Smooth muscle cell (in vitro differentiated cells): ENCODE data around the gene EFNB2. TPM values are rescaled to one million over a fixed set of nuclear protein-coding genes. Genes with fewer than 3 reads are reported as not detected.

Experiments used
- DNase-seq: peaks from one replicate; lab custom pipeline; 2025; ENCODE audit not compliant: unreplicated experiment; lab: John Stamatoyannopoulos, UW
- H2AFZ ChIP-seq: fragments of 200-600 bp; sonication (generic); 2 replicates; pipeline ENCODE4 v1.6.0; 2016; ENCODE audit warnings: antibody characterized with exemption, low read depth, mild to moderate bottlenecking
- H3F3A ChIP-seq: fragments of 200-600 bp; sonication (generic); 2 replicates; pipeline ENCODE4 v1.6.0; 2017; ENCODE audit warnings: antibody characterized with exemption, low read depth
- H3K27ac ChIP-seq: fragments of 200-600 bp; sonication (generic); 2 replicates; pipeline ENCODE4 v1.5.1; 2016; ENCODE audit warnings: low read depth, mild to moderate bottlenecking
- H3K27me3 ChIP-seq: fragments of 200-600 bp; sonication (generic); 2 replicates; pipeline ENCODE4 v1.6.1; 2016; ENCODE audit warnings: low read depth, mild to moderate bottlenecking
- H3K36me3 ChIP-seq: fragments of 200-600 bp; sonication (generic); 2 replicates; pipeline ENCODE4 v1.5.1; 2016; ENCODE audit warnings: low read depth
- H3K4me1 ChIP-seq: fragments of 200-600 bp; sonication (generic); 2 replicates; pipeline ENCODE4 v1.5.1; 2016; ENCODE audit warnings: low read depth
- H3K4me2 ChIP-seq: fragments of 200-600 bp; sonication (generic); 2 replicates; pipeline ENCODE4 v1.6.0; 2016; ENCODE audit warnings: mild to moderate bottlenecking
- H3K4me3 ChIP-seq: fragments of 200-600 bp; sonication (generic); 2 replicates; pipeline ENCODE4 v1.5.1; 2016; ENCODE audit warnings: mild to moderate bottlenecking
- H3K79me2 ChIP-seq: fragments of 200-600 bp; sonication (generic); 2 replicates; pipeline ENCODE4 v1.6.0; 2016; ENCODE audit warnings: low read depth, mild to moderate bottlenecking
- H3K9ac ChIP-seq: fragments of 200-600 bp; sonication (generic); 2 replicates; pipeline ENCODE4 v1.6.0; 2016; ENCODE audit warnings: low read depth
- H3K9me3 ChIP-seq: fragments of 200-600 bp; sonication (generic); replicated peaks from 2 replicates; pipeline ENCODE4 v1.5.1; 2016; ENCODE audit warnings: low read depth
- H4K20me1 ChIP-seq: fragments of 200-600 bp; sonication (generic); 2 replicates; pipeline ENCODE4 v1.6.0; 2016; ENCODE audit warnings: low read depth
- WGBS: methylation state at CpG from one replicate; pipeline ENCODE4 v1.1.7; 2016; ENCODE audit warnings: low lambda C conversion rate; 5-methylcytosine and 5-hydroxymethylcytosine counted together
- polyA plus RNA-seq: library from polyadenylated mRNA; unstranded; fragments of >200 nt; fragmentation: Nextera tagmentation; extraction: Ambion mirVana; gene quantifications from 2 replicates; pipeline ENCODE4 v1.2.1, GENCODE V29; 2016
- total RNA-seq: library from RNA; depleted of rRNA; stranded (reverse); fragments of >200 nt; gene quantifications from 2 replicates; pipeline ENCODE4 v1.2.3, GENCODE V29; 2014
- TF ChIP-seq, protein P1 (sequence below): fragments of 200-600 bp; sonication (generic); IDR thresholded peaks from 2 replicates; pipeline ENCODE4 v1.5.1; 2017; ENCODE audit warnings: borderline replicate concordance, mild to moderate bottlenecking, antibody characterized with exemption; ENCODE audit not compliant: insufficient read depth, poor library complexity, severe bottlenecking

Gene EFNB2
- total and polyA plus RNA-seq, 2 experiments from 2014 or later, result 15.5 to 42.0 TPM

DNA sequence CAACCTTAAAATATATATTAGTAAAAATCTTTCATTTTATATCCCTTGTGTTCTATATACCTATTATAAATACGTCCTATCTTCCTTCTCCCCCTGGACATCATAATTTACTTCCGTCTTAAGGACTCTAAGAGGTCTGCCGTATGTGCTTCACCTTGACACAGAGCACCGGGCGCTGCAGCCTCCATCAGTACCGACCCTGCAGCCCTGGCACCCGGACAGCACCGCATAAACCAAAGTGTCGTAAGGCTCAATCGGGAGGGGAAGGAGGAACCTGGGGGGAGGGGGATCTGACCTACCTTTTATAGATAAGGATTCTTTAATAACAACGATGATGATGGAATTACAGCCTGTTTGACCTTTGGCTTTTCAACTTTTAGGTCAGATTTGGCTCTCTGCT, 44.0 kb downstream of the EFNB2 start:
- H3K9me3 ChIP-seq, result no peaks in the 10 kb centered on the region
- no peak overlapping the region for H2AFZ ChIP-seq
- H3K36me3 ChIP-seq, result peaks cover 7% of the 10 kb centered on the region
- H3K4me3 ChIP-seq, result no peak overlapping the region
- no peak overlapping the region for H3K27ac ChIP-seq
- no peaks in the 10 kb centered on the region for H4K20me1 ChIP-seq
- TF ChIP-seq, protein P1, sequence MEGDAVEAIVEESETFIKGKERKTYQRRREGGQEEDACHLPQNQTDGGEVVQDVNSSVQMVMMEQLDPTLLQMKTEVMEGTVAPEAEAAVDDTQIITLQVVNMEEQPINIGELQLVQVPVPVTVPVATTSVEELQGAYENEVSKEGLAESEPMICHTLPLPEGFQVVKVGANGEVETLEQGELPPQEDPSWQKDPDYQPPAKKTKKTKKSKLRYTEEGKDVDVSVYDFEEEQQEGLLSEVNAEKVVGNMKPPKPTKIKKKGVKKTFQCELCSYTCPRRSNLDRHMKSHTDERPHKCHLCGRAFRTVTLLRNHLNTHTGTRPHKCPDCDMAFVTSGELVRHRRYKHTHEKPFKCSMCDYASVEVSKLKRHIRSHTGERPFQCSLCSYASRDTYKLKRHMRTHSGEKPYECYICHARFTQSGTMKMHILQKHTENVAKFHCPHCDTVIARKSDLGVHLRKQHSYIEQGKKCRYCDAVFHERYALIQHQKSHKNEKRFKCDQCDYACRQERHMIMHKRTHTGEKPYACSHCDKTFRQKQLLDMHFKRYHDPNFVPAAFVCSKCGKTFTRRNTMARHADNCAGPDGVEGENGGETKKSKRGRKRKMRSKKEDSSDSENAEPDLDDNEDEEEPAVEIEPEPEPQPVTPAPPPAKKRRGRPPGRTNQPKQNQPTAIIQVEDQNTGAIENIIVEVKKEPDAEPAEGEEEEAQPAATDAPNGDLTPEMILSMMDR, result no peak
- no peak overlapping the region for H3K9ac ChIP-seq
- no peaks in the 10 kb centered on the region for H3K27me3 ChIP-seq
- H3F3A ChIP-seq, result no peaks in the 10 kb centered on the region
- no peaks in the 10 kb centered on the region for H3K4me1 ChIP-seq
- H3K4me2 ChIP-seq, result no peak overlapping the region
- DNase-seq, result no peak
- WGBS, result 94% methylated on average over 11 of the region's 11 CpGs
- peaks cover 9% of the 10 kb centered on the region for H3K79me2 ChIP-seq

- H4K20me1 ChIP-seq, result no peaks in the 10 kb centered on the region
- H3K27ac ChIP-seq, result no peak overlapping the region
- H3K27me3 ChIP-seq, result no peaks in the 10 kb centered on the region
- H3K9me3 ChIP-seq, result no peaks in the 10 kb centered on the region
- no peak for DNase-seq
- no peak overlapping the region for H3K9ac ChIP-seq
- H3K4me2 ChIP-seq, result no peak overlapping the region
- TF ChIP-seq, protein P1, result no peak
- no peaks in the 10 kb centered on the region for H3K4me1 ChIP-seq
- no peak overlapping the region for H2AFZ ChIP-seq
- H3F3A ChIP-seq, result no peaks in the 10 kb centered on the region
- peaks cover 7% of the 10 kb centered on the region for H3K36me3 ChIP-seq
- 97% methylated on average over 14 of the region's 14 CpGs for WGBS
- H3K79me2 ChIP-seq, result peaks cover 4% of the 10 kb centered on the region
- H3K4me3 ChIP-seq, result no peak overlapping the region
Measured at GRCh38 chr13:106490569-106491321, 44.7 kb downstream of the EFNB2 start.

GRCh38 chr13:106489849-106490568, 45.5 kb downstream of the EFNB2 start:
- H3K9me3 ChIP-seq, result no peaks in the 10 kb centered on the region
- H3K36me3 ChIP-seq, result peaks cover 7% of the 10 kb centered on the region
- H3K27ac ChIP-seq, result no peak overlapping the region
- no peaks in the 10 kb centered on the region for H3K27me3 ChIP-seq
- TF ChIP-seq, protein P1, result no peak
- H3F3A ChIP-seq, result no peaks in the 10 kb centered on the region
- no peaks in the 10 kb centered on the region for H3K4me1 ChIP-seq
- no peak overlapping the region for H3K9ac ChIP-seq
- no peak overlapping the region for H2AFZ ChIP-seq
- 86% methylated on average over 7 of the region's 7 CpGs for WGBS
- H3K79me2 ChIP-seq, result no peaks in the 10 kb centered on the region
- no peaks in the 10 kb centered on the region for H4K20me1 ChIP-seq
- DNase-seq, result no peak
- no peak overlapping the region for H3K4me3 ChIP-seq
- no peak overlapping the region for H3K4me2 ChIP-seq
